T47D (cell line): Measurements from ENCODE around the gene CLCNKB.

Source experiments
- DNase-seq, 2 experiments: peaks; one replicate each; pipeline versions ENCODE4 v3.0.0 to v3.0.0-alpha.2; 2011 to 2012; ENCODE audit warnings: low read depth in 1 of 2, low spot score in 1 of 2
- JUND ChIP-seq: IDR thresholded peaks from 2 replicates; pipeline ENCODE4 v1.6.1; 2012; ENCODE audit warnings: low read depth
- in situ Hi-C: cut with HindIII; loops from 2 replicates; pipeline ENCODE4 v1.10.0; 2016; ENCODE audit warnings: low sequenced_read_pairs, low pct_unique_long_range_greater_than_20kb

Gene CLCNKB

GRCh38 chr1:16063226-16063829, 19.7 kb downstream of the CLCNKB start:
- DNase-seq: no peak
- TF ChIP-seq JUND: no peak
- in situ Hi-C loops: no loop called here

GRCh38 chr1:16063921-16064320, 20.3 kb downstream of the CLCNKB start:
- in situ Hi-C loops: no loop called here
- DNase-seq: no peak
- TF ChIP-seq JUND: no peak

GRCh38 chr1:16064536-16065268, 21.1 kb downstream of the CLCNKB start:
- in situ Hi-C loops: no loop called here
- DNase-seq: no peak
- no peak for TF ChIP-seq JUND

GRCh38 chr1:16065269-16065576, 21.6 kb downstream of the CLCNKB start:
- no peak for TF ChIP-seq JUND
- no peak for DNase-seq
- in situ Hi-C loops: no loop called here

- in situ Hi-C loops: no loop called here
- TF ChIP-seq JUND: no peak
- no peak for DNase-seq
These were observed 22.7 kb downstream of the CLCNKB start for GRCh38 chr1:16066245-16066644.

GRCh38 chr1:16067127-16067768, 23.7 kb downstream of the CLCNKB start:
- no peak for TF ChIP-seq JUND
- no peak for DNase-seq
- in situ Hi-C loops: no loop called here

- in situ Hi-C loops: no loop called here
These were observed 24.4 kb downstream of the CLCNKB start for GRCh38 chr1:16067933-16068332.

GRCh38 chr1:16068356-16069270, 25.0 kb downstream of the CLCNKB start:
- no peak for DNase-seq
- TF ChIP-seq JUND: no peak
- in situ Hi-C loops: no loop called here

More at GRCh38 chr1:16067933-16068332, 24.4 kb downstream of the CLCNKB start:
- DNase-seq: no peak
- no peak for TF ChIP-seq JUND

- in situ Hi-C loops: no loop called here
- no peak for TF ChIP-seq JUND
- no peak for DNase-seq
These were observed 27.2 kb downstream of the CLCNKB start for GRCh38 chr1:16070640-16071355.

- TF ChIP-seq JUND: no peak
- in situ Hi-C loops: no loop called here
- no peak for DNase-seq
These were observed 28.0 kb downstream of the CLCNKB start for GRCh38 chr1:16071614-16072013.

- no peak for TF ChIP-seq JUND
- DNase-seq: no peak
- in situ Hi-C loops: no loop called here
These were observed 28.5 kb downstream of the CLCNKB start for GRCh38 chr1:16072095-16072494.
